ENCODE results near the gene FXYD5.

DNA sequence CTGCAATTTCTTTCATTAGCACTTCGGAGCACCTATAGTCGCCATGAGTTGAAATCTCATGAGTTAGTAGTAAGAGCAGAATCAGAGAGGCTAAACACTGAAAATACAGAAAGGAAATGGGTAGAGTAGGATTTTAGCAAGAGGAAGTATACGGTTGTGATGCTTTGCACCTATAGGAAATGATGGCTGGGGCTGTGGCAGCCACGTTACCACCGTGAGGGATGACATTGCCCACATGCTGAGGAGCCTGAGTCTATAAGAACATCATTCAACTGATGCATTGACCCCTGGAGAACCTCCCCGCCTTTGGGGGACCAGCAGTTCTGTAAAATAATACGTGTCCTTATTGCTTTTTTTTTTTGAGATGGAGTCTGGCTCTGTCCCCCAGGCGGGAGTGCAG is 53.6 kb downstream of the FXYD5 start:
- TF ChIP-seq YY1 (IDR thresholded peaks at IDR 0.05; ENCODE audit: insufficient read depth, insufficient read length) (no peak), SUZ12 (IDR thresholded peaks at IDR 0.05; ENCODE audit: extremely low read depth, insufficient read depth, insufficient read length) (no peak)
